ENCODE data around the gene SEZ6. TPM values are rescaled to one million over a fixed set of nuclear protein-coding genes. Genes with fewer than 3 reads are reported as not detected.

SEZ6 gene
- total RNA-seq, 4 donors from 2014 or later: not detected

DNA sequence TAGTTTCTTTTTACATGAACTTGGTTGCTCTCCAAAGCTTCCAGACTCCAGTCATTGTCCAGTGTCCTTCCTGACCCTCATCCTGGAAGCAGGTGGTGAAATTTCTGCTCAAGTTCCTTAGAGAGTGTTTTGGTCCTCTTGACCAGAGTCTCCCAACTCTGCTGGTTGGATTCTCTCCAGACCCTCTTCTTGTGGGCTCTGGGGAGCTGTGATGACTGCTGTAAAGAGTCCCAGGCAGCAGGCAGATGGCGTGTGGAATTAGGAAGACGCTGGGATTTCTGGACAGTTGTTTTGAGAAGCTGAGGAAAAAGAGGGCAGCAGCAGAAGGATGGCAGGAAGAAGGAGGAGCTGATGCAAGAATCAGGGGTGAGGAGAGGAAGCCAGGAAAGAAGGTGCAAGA lies 1.6 kb upstream of the SEZ6 start:
- peaks cover 0 to 13% (median 11%) of the 10 kb centered on the region in 3 donors for H3K4me1 ChIP-seq
- H3K27ac ChIP-seq: no peak overlapping the region
- no peaks in the 10 kb centered on the region for H3K9me3 ChIP-seq
- no peak overlapping the region for H3K4me3 ChIP-seq
- intact Hi-C loops (cut with DNase I): no loop called here
- DNase-seq: no peak
- TF ChIP-seq, protein P1, sequence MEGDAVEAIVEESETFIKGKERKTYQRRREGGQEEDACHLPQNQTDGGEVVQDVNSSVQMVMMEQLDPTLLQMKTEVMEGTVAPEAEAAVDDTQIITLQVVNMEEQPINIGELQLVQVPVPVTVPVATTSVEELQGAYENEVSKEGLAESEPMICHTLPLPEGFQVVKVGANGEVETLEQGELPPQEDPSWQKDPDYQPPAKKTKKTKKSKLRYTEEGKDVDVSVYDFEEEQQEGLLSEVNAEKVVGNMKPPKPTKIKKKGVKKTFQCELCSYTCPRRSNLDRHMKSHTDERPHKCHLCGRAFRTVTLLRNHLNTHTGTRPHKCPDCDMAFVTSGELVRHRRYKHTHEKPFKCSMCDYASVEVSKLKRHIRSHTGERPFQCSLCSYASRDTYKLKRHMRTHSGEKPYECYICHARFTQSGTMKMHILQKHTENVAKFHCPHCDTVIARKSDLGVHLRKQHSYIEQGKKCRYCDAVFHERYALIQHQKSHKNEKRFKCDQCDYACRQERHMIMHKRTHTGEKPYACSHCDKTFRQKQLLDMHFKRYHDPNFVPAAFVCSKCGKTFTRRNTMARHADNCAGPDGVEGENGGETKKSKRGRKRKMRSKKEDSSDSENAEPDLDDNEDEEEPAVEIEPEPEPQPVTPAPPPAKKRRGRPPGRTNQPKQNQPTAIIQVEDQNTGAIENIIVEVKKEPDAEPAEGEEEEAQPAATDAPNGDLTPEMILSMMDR (IDR thresholded peaks at IDR 0.05): no peak
- H3K36me3 ChIP-seq: no peaks in the 10 kb centered on the region
- 10 to 17% methylated on average over 2 of the region's 2 CpGs for WGBS, 2 donors
- peaks cover 4 to 91% (median 23%) of the 10 kb centered on the region in 4 donors for H3K27me3 ChIP-seq

DNA sequence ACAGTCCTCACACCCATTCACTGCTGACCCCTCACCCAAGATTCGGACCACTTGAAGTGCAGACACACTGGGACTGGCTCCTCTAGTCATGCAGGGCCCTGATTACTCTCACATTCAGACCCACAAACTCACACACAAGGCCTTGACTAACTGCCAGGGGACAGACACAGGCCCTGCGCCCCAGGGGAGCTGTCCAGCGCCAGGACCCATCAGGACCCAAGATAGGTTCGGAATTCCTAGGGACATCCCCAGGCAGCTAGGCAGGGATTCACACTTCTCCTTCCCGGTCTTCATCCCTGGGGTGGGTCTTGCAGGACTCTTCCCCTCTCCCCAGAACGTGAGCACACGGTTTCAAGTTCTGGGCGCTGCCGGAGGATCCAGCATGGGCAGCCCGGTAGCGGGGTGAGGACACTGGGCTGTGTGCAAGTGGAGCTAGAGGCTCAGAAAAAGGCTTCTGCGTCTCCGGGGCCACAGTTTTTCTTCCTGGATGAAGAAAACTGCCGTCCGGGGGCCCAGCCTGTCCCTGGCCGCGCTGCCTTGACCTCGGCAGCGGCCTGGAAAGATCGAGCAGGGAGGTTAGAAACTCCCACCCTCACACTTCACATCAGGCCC lies 1.6 kb downstream of the SEZ6 start:
- 19% methylated on average over 3 of the region's 20 CpGs; no CpG with 5 or more reads in 1 of the 2 donors for WGBS, 2 donors
- no peaks in the 10 kb centered on the region for H3K36me3 ChIP-seq
- no peak overlapping the region for H3K27ac ChIP-seq
- intact Hi-C loops (cut with DNase I): no loop called here
- no peak overlapping the region for H3K4me3 ChIP-seq
- TF ChIP-seq, protein P1 (IDR thresholded peaks at IDR 0.05): no peak
- TF ChIP-seq POLR2A (IDR thresholded peaks at IDR 0.05): no peak
- H3K4me1 ChIP-seq: peaks cover 0 to 13% (median 11%) of the 10 kb centered on the region in 3 donors
- H3K9me3 ChIP-seq: no peaks in the 10 kb centered on the region
- peaks cover 4 to 86% (median 23%) of the 10 kb centered on the region in 4 donors for H3K27me3 ChIP-seq
- no peak for DNase-seq

DNA sequence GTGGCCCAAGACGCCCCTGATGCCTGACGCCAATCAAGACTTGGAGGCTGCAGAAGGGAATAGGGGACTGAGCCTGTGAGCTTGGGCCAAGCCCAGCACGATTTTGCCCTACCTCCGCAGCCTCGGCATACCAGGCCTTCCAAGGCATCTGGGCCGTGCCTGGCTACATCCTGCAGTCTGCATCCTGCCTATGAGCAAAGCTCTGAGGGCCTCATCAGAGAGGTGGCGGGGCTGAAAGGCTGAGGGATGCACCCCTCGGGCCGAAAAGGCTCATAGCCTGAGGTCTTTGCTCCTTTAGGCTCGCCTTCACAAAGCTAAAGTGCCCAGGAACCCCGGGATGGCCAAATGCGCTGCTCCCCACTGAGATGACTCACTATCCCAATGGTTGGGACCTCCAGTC lies 2.5 kb downstream of the SEZ6 start:
- peaks cover 4 to 86% (median 23%) of the 10 kb centered on the region in 4 donors for H3K27me3 ChIP-seq
- H3K4me1 ChIP-seq: peaks cover 0 to 13% (median 11%) of the 10 kb centered on the region in 3 donors
- DNase-seq: no peak
- no peak overlapping the region for H3K27ac ChIP-seq
- WGBS, 2 donors: 58 to 71% methylated on average over 5 of the region's 12 CpGs
- intact Hi-C loops (cut with DNase I): no loop called here
- no peak for TF ChIP-seq POLR2A (IDR thresholded peaks at IDR 0.05)
- TF ChIP-seq, protein P1 (IDR thresholded peaks at IDR 0.05): no peak
- no peaks in the 10 kb centered on the region for H3K9me3 ChIP-seq
- no peaks in the 10 kb centered on the region for H3K36me3 ChIP-seq
- H3K4me3 ChIP-seq: no peak overlapping the region

DNA sequence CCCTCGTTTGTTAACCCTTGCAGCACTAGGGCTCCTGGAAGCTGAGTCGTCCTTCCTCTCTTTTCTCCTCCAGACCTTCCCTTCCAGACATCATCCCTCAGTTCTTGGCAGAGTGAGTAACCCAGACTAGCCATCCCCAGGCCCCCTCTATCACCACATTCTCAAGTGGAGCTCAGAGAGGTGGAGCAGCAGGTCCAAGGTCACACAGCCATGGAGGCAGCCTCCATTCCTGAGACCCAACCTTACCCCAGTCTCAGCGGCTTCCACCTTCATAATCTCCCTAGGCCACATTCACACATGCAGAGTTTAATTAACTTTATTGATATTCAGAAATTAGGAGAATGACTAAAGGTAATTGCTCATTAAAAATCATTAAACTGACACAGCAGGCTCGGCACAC lies 3.0 kb downstream of the SEZ6 start:
- Histone ChIP-seq H3K4me1 (peaks cover 0 to 13% (median 11%) of the 10 kb centered on the region in 3 donors), H3K27me3 (peaks cover 4 to 86% (median 23%) of the 10 kb centered on the region in 4 donors), H3K36me3 (no peaks in the 10 kb centered on the region), H3K9me3 (no peaks in the 10 kb centered on the region), H3K4me3 (no peak overlapping the region), H3K27ac (no peak overlapping the region)
- TF ChIP-seq, protein P1 (IDR thresholded peaks at IDR 0.05): no peak
- TF ChIP-seq POLR2A (IDR thresholded peaks at IDR 0.05): no peak
- WGBS, 2 donors: 29 to 55% methylated on average over 4 of the region's 4 CpGs
- intact Hi-C loops (cut with DNase I): no loop called here
- no peak for DNase-seq

DNA sequence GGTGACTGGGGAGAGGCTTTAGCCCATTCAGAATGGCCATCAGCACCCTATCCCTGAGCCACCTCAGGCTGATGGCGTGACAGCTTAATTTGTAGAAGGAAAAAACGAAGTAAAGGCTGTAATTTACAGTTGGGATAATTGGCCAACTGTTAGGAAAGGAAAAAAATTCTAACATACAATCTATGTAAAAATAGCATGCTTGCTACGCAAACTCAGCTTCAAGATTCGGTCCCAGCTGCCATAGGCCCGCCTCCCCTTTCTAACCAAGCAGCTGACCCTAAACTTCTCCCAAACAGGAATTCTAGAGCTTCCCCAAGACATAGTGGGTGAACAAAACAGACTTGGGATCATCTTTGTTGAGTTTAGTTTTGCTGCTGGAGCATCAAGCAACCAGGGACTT lies 4.9 kb downstream of the SEZ6 start:
- WGBS, 2 donors: 69 to 86% methylated on average over 5 of the region's 5 CpGs
- TF ChIP-seq POLR2A (IDR thresholded peaks at IDR 0.05): no peak
- TF ChIP-seq, protein P1 (IDR thresholded peaks at IDR 0.05): no peak
- no peaks in the 10 kb centered on the region for H3K36me3 ChIP-seq
- intact Hi-C loops (cut with DNase I): no loop called here
- no peak overlapping the region for H3K27ac ChIP-seq
- no peaks in the 10 kb centered on the region for H3K9me3 ChIP-seq
- peaks cover 0 to 9% (median 9%) of the 10 kb centered on the region in 3 donors for H3K4me1 ChIP-seq
- peaks cover 4 to 86% (median 17%) of the 10 kb centered on the region in 4 donors for H3K27me3 ChIP-seq
- DNase-seq: no peak
- H3K4me3 ChIP-seq: no peak overlapping the region
